Stimulated activated naive B cell treated with anti-CD40 and anti-IgM and Interleukin-4, amounts not matched to agents 10 μg/mL and 1 μg/mL and 100 μg/mL, for 72 hours (primary cell): Measurements from ENCODE around the gene CC2D1B.

Experiments used
- ATAC-seq, 2 donors: fragments of 150-1000 bp; cut with Tn5 transposase; replicated peaks; 2 replicates each; pipeline ENCODE4 v1.10.0; 2021; ENCODE audit warnings: moderate library complexity in 1 of 2
- DNase-seq: peaks from one replicate; pipeline ENCODE4 v3.0.0; 2021
- H3K27ac Mint-ChIP-seq: one replicate; pipeline ENCODE4 v1.8.0; 2022; ENCODE audit warnings: mild to moderate bottlenecking, mixed read lengths
- H3K27me3 Mint-ChIP-seq, 2 donors: one replicate each; pipeline ENCODE4 v1.8.0; 2022; ENCODE audit warnings: mixed read lengths in 2 of 2
- H3K36me3 Mint-ChIP-seq, 2 donors: one replicate each; pipeline ENCODE4 v1.8.0; 2022; ENCODE audit warnings: mixed read lengths in 2 of 2, mild to moderate bottlenecking in 1 of 2
- H3K4me1 Mint-ChIP-seq, 2 donors: one replicate each; pipeline ENCODE4 v1.8.0; 2022; ENCODE audit warnings: mixed read lengths in 2 of 2, mild to moderate bottlenecking in 1 of 2
- H3K4me3 Mint-ChIP-seq, 2 donors: one replicate each; pipeline ENCODE4 v1.8.0; 2022; ENCODE audit warnings: mild to moderate bottlenecking in 2 of 2, mixed read lengths in 2 of 2, moderate library complexity in 1 of 2
- H3K9me3 Mint-ChIP-seq, 2 donors: one replicate each; pipeline ENCODE4 v1.8.0; 2022; ENCODE audit warnings: mixed read lengths in 2 of 2, mild to moderate bottlenecking in 1 of 2

Gene CC2D1B, protein sequence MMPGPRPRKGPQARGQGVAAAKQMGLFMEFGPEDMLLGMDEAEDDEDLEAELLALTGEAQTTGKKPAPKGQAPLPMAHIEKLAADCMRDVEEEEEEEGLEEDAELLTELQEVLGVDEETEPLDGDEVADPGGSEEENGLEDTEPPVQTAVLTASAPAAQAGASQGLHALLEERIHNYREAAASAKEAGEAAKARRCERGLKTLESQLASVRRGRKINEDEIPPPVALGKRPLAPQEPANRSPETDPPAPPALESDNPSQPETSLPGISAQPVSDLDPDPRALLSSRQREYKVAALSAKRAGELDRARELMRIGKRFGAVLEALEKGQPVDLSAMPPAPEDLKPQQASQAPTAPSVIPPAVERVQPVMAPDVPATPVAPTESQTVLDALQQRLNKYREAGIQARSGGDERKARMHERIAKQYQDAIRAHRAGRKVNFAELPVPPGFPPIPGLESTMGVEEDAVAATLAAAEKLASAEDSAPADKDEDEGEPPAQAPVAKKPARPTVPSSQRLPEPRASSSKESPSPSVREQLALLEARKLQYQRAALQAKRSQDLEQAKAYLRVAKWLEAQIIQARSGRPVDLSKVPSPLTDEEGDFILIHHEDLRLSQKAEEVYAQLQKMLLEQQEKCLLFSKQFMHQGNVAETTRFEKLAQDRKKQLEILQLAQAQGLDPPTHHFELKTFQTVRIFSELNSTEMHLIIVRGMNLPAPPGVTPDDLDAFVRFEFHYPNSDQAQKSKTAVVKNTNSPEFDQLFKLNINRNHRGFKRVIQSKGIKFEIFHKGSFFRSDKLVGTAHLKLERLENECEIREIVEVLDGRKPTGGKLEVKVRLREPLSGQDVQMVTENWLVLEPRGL

DNA sequence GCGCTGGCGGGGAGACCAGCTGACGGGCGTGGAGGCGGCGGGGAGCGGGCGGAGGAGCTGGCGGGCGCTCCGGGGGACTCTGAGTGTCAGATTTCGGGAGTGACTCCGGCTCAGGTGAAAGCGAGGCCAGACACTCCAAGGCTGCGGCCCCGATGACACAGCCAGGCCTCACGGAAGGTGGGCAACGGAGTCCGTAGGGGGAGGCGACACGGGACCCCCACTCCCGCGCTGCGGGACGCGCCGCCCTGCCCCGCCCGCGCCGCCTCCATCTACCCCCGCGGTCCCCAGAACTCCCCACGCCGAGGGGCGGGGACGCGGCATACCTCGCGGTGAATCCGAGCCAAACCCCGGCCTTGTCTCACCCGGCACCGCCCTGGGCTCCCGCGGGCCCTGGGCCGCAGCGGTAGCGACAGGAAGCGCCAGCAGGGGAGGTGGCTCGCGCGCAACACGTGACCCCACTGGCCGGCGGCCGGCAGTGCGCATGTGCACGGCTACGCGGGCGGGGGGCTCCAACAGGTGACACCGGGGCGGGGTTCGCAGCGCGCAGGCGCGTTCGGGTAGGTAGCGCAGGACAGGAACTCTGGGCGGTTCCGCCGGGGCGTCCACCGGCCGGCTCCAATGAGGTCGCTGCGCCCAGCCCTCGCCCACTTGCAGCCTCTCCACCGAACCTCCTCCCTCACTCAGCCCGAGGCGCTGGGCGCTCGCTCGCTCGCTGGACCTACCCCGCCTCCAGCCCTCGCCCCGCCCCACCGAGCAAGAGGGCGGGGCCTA lies at the start of gene CC2D1B:
CC2D1B (minus strand) TSS at position 460 of the 771 bp plus-strand sequence. CDS start 1,585 bp downstream, outside the sequence.
- DNase-seq (peak; percentile 100), ATAC-seq (peak; percentile 95 to 96)
- Mint-ChIP-seq H3K4me3 (peak within 1 kb of the TSS; percentile 93), H3K4me1 (peaks cover 11 to 39% of the 10 kb centered on the region in 2 donors), H3K9me3 (no peaks in the 10 kb centered on the region), H3K27me3 (peaks cover 4 to 6% of the 10 kb centered on the region in 2 donors), H3K27ac (peak within 1 kb of the TSS; percentile 96), H3K36me3 (peaks cover 27 to 34% of the 10 kb centered on the region in 2 donors)

- Mint-ChIP-seq H3K4me1 (no peaks in the 10 kb centered on the region), H3K36me3 (peaks cover 48 to 52% of the 10 kb centered on the region in 2 donors), H3K27ac (no peak overlapping the region), H3K4me3 (no peak overlapping the region), H3K9me3 (no peaks in the 10 kb centered on the region), H3K27me3 (no peaks in the 10 kb centered on the region)
- ATAC-seq (no peak), DNase-seq (no peak)
Measured at GRCh38 chr1:52414942-52415341, 48.9 kb upstream of the CC2D1B start.

- no peak overlapping the region for H3K4me3 Mint-ChIP-seq
- ATAC-seq (peak; percentile 60 to 84), DNase-seq (no peak)
- H3K4me1 Mint-ChIP-seq: no peaks in the 10 kb centered on the region
- no peaks in the 10 kb centered on the region for H3K27me3 Mint-ChIP-seq
- no peaks in the 10 kb centered on the region for H3K9me3 Mint-ChIP-seq
- H3K27ac Mint-ChIP-seq: no peak overlapping the region
- H3K36me3 Mint-ChIP-seq: peaks cover 50 to 51% of the 10 kb centered on the region in 2 donors
Measured at GRCh38 chr1:52413410-52413989, 47.5 kb upstream of the CC2D1B start.

- Mint-ChIP-seq H3K27ac (peak overlapping the region; percentile 98), H3K9me3 (no peaks in the 10 kb centered on the region), H3K4me1 (peaks cover 11 to 27% of the 10 kb centered on the region in 2 donors), H3K27me3 (no peaks in the 10 kb centered on the region), H3K36me3 (peaks cover 23 to 36% of the 10 kb centered on the region in 2 donors), H3K4me3 (peak overlapping the region; percentile 98)
- ATAC-seq (no peak), DNase-seq (no peak)
Measured at GRCh38 chr1:52404975-52405338, 39.0 kb upstream of the CC2D1B start.

- H3K4me3 Mint-ChIP-seq: peak within 1 kb of the TSS; percentile 98
- H3K4me1 Mint-ChIP-seq: peaks cover 11 to 27% of the 10 kb centered on the region in 2 donors
- no peaks in the 10 kb centered on the region for H3K27me3 Mint-ChIP-seq
- H3K9me3 Mint-ChIP-seq: no peaks in the 10 kb centered on the region
- ATAC-seq (peak; percentile 94 to 97), DNase-seq (peak; percentile 91)
- peaks cover 25 to 41% of the 10 kb centered on the region in 2 donors for H3K36me3 Mint-ChIP-seq
- peak within 1 kb of the TSS; percentile 98 for H3K27ac Mint-ChIP-seq
Measured at GRCh38 chr1:52404116-52404974, 38.3 kb upstream of the CC2D1B start, which contains the start of the genes ORC1 and PRPF38A. Gene ORC1 (minus strand): TSS chr1:52404423. CDS start chr1:52402223, 2,200 bp downstream. Gene PRPF38A (plus strand): TSS chr1:52404602. CDS start chr1:52404750, 148 bp downstream.

GRCh38 chr1:52403566-52404115 lies 37.6 kb upstream of the CC2D1B start:
- peak; percentile 59 to 63 for ATAC-seq
- H3K4me3 Mint-ChIP-seq: peak overlapping the region; percentile 98
- peak overlapping the region; percentile 98 for H3K27ac Mint-ChIP-seq
- peaks cover 22 to 39% of the 10 kb centered on the region in 2 donors for H3K36me3 Mint-ChIP-seq
- H3K4me1 Mint-ChIP-seq: peaks cover 11 to 27% of the 10 kb centered on the region in 2 donors
- peak; percentile 45 for DNase-seq
- H3K9me3 Mint-ChIP-seq: no peaks in the 10 kb centered on the region
- H3K27me3 Mint-ChIP-seq: no peaks in the 10 kb centered on the region

- ATAC-seq (no peak), DNase-seq (no peak)
- no peak overlapping the region for H3K27ac Mint-ChIP-seq
- H3K4me1 Mint-ChIP-seq: peaks cover 11 to 27% of the 10 kb centered on the region in 2 donors
- H3K36me3 Mint-ChIP-seq: peaks cover 18 to 35% of the 10 kb centered on the region in 2 donors
- no peaks in the 10 kb centered on the region for H3K27me3 Mint-ChIP-seq
- H3K9me3 Mint-ChIP-seq: no peaks in the 10 kb centered on the region
- no peak overlapping the region for H3K4me3 Mint-ChIP-seq
Measured at GRCh38 chr1:52402860-52403240, 36.8 kb upstream of the CC2D1B start.

DNA sequence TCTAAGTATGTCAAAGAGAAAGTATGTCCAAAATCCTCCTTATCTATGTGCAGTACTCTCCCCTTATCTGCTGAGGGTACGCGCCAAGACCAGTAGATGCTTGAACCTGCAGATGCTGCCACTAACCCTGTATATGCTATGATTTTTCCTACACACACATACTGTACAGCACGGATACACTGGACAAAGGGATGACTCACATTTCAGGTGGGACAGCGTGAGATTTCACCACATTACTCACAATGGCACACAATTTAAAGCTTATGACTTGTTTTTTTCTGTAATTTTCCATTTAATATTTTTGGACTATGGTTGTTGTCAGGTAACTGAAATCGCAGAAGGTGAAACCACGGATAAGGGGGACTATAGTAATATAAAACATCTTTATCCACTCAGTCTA lies 34.1 kb upstream of the CC2D1B start:
- ATAC-seq: no peak
- Mint-ChIP-seq H3K36me3 (peaks cover 32 to 47% of the 10 kb centered on the region in 2 donors), H3K4me3 (no peak overlapping the region), H3K4me1 (peaks cover 7 to 13% of the 10 kb centered on the region in 2 donors), H3K27me3 (no peaks in the 10 kb centered on the region), H3K9me3 (no peaks in the 10 kb centered on the region), H3K27ac (no peak overlapping the region)
- DNase-seq: no peak

- ATAC-seq: no peak
- H3K4me1 Mint-ChIP-seq: peaks cover 7 to 12% of the 10 kb centered on the region in 2 donors
- no peak overlapping the region for H3K4me3 Mint-ChIP-seq
- no peak for DNase-seq
- no peak overlapping the region for H3K27ac Mint-ChIP-seq
- H3K27me3 Mint-ChIP-seq: no peaks in the 10 kb centered on the region
- H3K9me3 Mint-ChIP-seq: no peaks in the 10 kb centered on the region
- peaks cover 33 to 52% of the 10 kb centered on the region in 2 donors for H3K36me3 Mint-ChIP-seq
Measured at GRCh38 chr1:52399629-52400028, 33.6 kb upstream of the CC2D1B start.

DNA sequence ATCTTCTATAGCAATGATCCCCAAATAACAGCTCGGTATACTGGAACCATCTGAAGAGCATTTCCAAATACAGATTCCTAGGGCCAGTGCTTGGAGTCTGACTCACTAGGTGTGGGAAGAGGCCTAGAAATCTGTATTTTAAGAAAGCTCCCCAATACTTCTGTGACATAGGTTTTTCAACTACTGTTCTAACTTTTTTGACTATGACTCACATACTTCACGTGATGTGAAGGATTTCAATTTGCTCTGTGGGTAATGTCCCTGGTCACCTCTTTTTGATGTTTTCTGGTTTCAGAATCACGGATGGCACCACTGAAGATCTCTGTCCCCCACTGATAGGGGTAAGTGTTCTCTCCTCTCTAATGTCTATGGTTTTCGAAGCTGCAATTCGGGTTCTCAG lies 27.2 kb upstream of the CC2D1B start:
- Mint-ChIP-seq H3K36me3 (peaks cover 30 to 65% of the 10 kb centered on the region in 2 donors), H3K27me3 (no peaks in the 10 kb centered on the region), H3K4me1 (no peaks in the 10 kb centered on the region), H3K27ac (no peak overlapping the region), H3K4me3 (no peak overlapping the region), H3K9me3 (no peaks in the 10 kb centered on the region)
- DNase-seq (no peak), ATAC-seq (no peak)

DNA sequence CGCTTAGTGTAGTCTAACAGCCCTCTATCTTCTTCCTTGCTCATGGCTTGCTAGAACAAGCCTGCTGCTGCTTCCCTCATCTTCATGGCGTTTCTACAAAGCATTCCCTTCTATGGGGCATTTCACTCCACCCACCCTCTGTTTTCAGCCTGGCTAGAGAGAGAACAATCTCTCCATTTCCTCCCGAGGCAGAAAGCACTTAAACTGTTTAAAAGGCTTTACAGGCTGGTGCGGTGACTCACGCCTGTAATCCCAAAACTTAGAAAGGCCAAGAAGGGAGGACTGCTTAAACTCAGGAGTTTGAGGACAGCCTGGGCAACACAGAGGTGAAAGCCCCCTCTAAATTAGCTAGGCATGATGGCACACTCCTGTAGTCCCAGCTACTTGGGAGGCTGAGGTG lies 20.5 kb upstream of the CC2D1B start:
- ATAC-seq: no peak

DNA sequence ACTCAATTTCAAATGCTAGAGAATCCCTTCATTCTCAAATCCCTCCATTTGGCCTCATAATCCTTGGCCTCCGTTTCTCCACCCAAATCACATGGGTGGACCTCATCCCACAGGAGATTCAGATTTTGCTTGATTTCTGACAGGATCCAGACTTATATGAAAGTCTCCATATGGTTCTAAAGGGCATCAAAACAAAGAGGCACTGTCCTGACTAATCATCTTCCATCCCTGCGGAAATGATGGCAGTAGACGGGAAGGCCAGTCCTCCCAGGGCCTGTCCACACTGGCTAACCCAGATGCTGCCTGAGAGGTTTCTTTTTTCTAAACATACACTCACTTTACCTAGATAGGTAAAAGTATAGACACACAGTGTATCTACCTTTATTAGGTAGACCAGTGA lies 19.4 kb upstream of the CC2D1B start:
- H3K4me3 Mint-ChIP-seq: no peak overlapping the region
- ATAC-seq: no peak
- no peaks in the 10 kb centered on the region for H3K27me3 Mint-ChIP-seq
- H3K9me3 Mint-ChIP-seq: no peaks in the 10 kb centered on the region
- no peaks in the 10 kb centered on the region for H3K4me1 Mint-ChIP-seq
- peaks cover 32 to 52% of the 10 kb centered on the region in 2 donors for H3K36me3 Mint-ChIP-seq
- no peak overlapping the region for H3K27ac Mint-ChIP-seq
- no peak for DNase-seq

More for the DNA sequence above, 20.5 kb upstream of the CC2D1B start:
- H3K4me3 Mint-ChIP-seq: no peak overlapping the region
- no peaks in the 10 kb centered on the region for H3K4me1 Mint-ChIP-seq
- no peak overlapping the region for H3K27ac Mint-ChIP-seq
- peaks cover 28 to 53% of the 10 kb centered on the region in 2 donors for H3K36me3 Mint-ChIP-seq
- DNase-seq: no peak
- H3K27me3 Mint-ChIP-seq: no peaks in the 10 kb centered on the region
- no peaks in the 10 kb centered on the region for H3K9me3 Mint-ChIP-seq
